GM18858 (cell line): ENCODE results near the gene DIDO1.

Source experiments
- ATAC-seq: cut with Tn5 transposase; IDR thresholded peaks from one replicate; pipeline ENCODE4 v1.9.1; 2021; ENCODE audit not compliant: unreplicated experiment

The DIDO1 gene

DNA sequence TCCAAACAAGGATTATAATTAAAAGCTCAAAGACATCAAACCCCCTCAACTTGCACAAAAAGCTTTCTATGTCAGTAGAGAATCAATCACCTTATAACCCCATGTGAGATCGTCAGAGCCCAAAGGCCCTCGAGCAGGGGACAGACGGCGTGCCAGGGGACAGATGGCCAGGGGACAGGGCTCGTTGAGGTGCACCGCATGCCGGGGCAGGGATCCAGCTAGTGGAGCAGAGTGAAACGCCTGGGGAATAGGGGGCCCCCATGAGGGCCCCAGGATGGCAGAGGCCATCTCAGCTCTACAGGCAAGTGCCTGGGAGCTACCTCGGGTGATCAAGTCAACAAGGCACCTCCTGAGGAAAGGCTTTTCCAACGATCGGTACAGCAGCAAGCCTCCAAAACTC is 28.6 kb downstream of the DIDO1 start:
- no peak for ATAC-seq

DNA sequence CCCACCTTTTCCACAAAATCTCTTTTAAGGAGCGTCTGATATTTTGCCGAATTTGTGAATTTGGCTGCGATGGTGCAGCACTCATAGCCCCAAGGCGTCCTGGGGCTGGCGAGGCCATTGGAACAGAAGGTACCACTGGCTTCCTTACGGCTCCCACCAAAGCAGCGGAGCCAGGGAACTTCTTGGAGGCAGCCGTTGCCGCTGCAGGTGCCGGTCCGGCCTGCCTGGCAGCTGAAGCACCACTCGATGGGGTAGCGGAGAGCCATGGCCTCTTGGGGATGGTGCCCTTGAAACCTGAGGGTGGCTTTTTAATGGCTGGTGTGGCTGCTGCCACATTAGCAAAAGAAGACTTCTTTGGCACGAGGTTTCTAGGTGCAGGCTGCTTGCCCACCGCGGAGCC is 29.8 kb downstream of the DIDO1 start:
- no peak for ATAC-seq

DNA sequence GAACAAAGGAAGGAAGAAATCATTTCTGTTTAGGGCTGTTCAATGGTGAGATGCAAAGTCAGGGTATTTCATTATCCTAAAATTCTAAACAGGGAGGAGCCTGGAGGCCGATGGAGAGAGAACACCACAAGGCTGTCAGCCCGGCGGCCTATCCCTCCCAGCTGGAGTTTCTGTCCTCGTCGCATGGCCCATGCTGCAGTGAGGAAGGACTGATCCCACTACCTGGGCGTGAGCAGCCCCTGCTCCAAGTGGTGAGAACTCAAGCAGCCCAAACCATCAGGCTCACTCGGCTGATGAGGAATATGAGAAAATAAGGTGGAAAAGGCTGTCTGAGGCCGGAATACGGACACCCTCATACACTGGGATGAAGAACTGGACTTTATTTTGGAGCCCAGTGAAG is 30.8 kb downstream of the DIDO1 start:
- ATAC-seq = no peak

DNA sequence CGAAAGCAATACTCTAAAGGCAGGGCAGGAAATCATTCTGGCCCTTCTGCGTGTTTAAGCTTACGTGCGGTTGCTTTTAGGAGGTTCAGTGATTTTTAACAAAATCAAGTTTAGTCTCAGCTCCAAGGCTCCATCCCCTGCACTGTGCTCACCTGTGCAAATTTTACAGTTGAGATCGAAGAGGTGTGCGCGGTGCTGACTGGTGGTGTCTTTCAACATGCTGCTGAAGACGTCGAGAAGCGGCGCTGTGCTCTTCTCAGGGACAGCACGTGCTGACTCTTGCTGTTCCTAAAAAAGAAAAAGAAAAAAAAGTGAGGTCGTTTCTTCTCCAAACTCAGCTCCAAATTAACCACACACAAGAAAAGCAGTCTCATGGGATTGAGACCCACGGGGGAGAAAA is 32.0 kb downstream of the DIDO1 start:
- ATAC-seq = no peak

DNA sequence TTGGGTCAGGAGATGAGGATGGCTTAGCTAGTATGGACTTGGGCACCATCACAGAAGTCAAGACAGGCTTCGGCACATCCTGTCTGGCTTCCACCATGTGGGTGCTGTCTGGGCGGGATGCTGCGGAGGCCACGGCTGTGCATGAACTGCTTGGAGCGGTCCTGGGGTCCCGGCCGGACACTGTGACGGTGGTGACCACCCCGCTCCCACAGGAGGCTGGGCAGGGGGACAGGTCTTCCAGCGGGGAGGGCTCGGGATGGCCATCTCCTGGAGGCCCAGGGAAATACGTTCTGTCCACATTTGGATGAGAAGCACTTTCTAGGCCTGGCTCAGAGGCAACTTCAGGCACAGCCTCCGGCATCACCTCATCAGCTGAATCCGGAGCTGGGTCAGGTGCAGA is 32.6 kb downstream of the DIDO1 start:
- ATAC-seq = no peak

DNA sequence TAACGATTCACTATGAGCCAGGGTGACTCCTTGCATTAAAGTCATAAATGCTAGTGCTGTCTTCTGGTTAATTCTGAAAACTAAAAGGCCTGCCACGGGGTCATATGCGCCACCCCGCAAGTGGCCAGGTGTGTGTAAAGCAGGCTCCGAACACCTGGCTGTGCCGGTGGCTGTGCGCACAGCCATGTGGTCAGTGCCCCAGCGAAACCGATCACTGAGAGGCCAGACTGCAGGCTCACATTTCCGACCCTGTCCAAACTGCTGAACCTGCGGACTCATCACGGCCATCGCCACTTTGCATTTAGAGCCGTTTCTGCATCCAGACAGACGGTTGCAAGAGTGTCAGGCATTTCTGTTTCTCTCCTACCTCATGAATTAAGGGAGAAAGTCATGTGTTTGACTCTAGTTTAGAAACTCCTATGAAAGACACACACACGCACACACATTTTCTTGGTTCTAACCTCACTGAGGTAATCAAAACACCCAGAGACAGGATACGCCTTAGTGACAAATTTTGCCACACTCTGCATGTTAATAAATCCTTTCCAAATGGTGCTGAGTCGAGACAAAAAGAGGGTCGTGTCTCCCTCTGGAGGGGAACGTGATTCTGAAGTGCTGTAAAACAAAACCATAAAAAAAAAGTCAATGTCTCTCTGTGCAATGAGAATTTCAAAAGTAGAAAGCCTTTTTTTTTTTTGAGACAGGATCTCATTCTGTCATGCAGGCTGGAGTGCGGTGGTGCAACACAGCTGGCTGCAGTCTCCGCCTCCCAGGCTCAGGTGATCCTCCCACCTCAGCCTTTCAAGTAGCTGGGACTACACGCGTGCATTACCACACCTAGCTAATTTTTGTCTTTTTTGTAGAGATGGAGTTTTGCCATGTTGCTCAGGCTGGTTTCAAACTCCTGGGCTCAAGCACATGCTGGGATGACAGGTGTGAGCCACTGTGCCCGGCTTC is 33.7 kb downstream of the DIDO1 start:
- ATAC-seq = no peak

DNA sequence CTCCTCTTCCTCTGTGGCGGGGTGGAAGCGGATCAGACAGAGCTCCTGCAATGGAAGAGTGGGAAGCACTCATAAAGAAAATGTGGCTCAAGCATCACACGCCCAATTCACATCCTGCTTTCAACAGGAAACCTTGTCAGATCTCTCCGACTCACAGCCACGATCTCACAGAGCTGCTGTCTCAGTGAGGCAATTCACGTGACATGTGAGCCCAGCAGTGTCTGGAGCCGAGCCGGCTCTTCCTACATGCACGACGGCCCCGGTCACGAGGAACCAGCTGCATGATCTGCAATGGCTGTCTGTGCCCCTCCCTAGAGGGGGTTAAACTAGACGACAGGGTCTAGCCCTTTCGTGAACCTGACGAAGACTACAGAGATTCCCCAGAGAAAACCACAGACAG is 35.2 kb downstream of the DIDO1 start:
- no peak for ATAC-seq

DNA sequence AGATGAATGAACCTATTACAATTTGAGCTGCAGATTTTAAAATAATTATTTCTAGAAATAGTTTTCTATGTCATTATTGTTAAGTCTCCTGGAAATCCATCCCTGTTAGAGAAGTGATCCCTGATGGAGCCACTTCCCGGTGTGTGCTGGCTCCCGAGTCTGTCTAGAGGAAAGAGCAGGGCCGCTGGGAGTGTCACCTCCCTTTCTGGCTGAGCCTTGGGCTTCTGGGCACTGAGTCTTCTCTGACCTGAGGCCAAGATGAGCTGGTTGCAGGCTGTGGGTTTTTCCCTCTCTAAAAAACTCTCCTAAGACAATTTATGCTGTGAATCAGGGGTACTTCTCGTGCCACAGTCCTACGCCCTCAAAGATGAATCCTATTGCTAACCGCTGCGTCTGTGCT is 35.9 kb downstream of the DIDO1 start:
- no peak for ATAC-seq

DNA sequence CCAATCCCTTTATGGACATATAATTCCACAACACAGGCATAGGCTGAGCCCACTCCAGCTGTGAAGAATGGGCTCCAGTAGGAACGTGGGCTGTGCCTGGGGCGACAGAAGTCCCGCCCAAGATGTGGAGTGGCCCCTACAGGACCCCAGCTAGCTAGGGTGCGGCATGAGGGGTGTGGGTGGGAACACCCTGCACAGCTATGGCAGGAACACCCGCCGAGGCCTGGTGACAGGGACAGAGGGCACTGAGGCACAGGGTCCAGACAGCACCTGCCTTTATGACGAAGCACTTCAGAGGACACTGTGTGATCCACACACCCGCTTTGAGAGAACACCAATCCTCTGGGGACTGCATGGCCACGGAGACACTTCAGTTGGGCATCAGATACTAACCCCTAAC is 36.4 kb downstream of the DIDO1 start:
- no peak for ATAC-seq

DNA sequence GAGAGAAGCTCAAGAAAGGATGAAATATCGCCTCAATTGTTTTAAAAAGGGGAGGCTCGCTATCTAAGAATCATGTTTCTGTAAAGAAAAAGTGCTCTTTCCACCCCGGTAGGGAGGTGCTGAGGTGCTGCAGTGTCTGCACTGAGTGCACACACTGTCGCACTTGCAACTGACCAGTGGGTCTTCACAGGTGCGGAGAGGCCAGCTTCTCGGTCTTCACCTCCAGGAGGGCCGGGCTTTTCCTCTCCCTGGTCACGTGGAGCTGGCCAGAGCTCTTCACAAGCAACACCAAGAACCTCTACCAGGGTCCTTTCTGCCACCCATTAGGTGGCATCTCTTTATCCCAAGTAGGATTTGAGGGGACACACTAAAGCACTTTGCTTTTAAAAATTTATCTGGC is 36.9 kb downstream of the DIDO1 start:
- ATAC-seq = no peak

DNA sequence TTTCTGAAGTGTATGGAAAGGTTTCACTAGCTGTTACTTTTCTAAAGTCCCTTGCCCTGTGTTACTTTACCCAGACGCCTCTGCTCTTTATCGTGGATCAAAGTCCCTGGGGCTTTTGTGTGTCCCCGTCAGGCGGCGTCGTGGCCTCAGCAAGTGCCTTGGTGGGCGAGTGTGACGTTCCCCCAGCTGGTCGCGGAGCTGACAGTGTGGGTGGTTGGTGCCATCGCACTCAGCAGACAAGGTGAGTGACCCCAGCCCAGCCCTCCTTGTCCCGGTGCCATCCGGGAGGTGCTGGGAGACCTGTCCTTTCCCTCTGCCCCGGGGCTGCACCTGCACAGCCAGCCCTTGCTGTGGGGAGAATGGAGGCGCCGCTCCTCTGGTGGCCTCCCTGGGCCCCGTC is 37.4 kb downstream of the DIDO1 start:
- no peak for ATAC-seq

DNA sequence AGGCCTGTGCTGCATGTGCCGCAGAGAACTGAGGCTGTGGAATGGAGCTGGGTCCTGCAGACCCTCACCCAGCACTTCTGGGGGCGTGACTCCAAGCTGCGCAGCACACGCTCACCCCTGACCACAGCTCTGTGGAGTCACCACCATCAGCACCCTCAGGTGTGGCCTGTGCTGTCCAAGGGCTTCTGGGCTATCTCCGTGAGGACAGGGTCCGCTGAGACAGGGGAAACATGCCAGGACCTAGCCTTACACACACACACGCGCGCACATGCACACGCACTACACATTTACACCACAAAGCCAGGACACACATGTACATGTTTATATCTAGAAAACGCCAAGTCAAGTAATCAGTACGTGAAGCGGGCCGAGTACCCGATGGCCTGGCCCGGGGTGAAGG is 37.9 kb downstream of the DIDO1 start:
- ATAC-seq = no peak

DNA sequence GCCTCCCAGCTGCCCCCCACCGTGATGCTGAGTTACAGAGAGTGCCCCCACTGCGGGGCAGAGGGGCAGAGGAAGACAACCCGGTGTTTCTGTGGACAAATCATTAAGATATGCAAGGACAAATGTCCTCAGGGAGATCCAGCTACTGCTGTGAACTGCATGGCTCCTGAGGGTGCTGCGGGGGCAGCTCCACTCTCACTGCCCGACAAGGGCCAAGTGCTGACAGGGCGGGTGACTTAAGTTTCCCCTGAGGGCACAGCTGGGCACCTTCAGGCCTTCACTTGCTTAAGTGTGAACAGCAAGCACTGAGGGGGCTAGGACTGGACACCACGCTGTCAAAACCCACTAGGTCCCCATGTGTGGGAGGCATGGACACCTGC is 38.5 kb downstream of the DIDO1 start:
- no peak for ATAC-seq

DNA sequence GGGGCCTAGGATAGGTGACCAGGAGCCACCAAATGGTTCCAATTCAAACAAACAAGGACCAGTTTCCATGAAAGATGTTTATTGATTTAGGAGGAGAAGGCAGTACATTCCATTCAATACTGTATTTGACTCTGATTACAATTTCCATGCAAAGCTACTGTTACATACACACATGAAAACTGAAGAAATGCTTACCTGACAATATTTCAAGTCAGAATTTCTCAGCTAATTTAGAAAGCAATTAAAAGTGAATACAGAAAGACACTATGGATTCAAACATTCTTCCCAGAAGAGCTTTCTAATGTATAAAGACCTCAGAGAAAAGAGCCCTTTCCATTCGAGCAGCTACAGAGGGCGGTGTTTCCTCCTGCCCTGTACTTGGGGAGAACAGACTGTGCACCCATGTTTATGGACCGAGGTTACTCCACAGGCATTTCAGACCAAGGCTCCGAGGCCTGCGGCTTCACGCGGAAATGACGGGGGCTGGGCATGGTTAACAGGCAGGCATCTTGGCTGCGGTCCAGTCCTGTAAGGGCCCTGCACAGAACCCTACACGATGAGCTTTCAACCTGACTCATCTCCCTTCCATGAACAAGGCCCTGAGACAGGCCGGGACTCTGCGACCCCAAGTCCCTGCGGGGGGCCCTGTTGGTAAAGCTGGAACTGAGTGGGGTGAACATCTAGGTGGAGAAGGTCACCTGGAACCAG is 39.0 kb downstream of the DIDO1 start:
- ATAC-seq = no peak

DNA sequence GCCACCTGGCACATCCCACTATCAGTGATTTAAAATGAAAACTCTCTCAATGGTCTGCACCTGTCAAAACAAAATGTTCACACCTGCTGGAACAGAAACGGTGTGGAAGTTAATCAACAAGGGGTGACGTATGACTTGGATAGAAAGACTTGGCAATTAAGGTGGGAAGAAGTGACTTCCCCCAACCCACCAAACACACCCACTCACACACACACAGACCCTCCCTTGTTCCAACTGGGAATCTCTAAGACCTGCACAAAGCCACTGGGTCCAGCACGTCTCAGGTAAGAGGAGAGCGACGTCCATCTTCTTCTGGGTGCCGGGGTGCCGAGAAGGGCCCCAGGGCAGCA is 39.6 kb downstream of the DIDO1 start:
- ATAC-seq = no peak

DNA sequence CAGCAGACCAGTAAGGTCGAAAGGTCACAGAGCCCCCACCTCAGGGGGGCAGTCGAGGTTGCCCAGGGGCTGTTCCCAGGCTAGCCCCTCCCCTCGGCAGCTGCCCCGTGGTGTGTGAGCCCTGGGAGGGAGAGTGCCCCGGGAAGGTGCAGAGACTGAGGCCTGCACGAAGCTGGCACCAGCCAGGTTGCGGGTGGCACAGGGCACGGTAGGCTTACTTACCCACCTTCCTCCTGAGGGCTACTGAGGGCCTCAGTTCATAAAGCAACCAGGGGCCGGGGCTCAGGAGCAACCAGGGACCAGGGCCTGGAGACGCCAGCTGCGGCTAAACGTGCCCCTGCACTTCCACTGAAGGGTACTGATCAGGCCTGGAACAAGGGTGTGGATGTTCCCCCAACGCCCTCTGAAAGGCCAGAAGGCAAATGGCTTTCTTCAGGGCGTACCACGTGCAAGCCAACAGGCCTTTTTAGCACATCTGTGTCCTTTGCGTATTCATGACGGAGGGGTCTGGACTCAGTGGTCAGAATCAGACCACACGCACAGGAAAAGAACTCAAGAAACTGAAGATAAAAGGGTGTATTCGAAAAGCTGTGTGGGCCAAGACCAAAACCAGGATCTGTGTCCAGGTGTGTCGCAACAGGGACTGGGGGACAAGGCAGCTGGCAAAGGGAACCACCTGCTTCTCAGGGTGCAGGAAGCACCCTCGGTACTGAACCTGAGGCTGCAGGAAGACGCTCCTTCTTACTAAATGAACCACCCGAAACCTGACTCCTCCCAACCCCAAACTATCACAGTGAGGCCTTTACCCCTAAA is 40.2 kb downstream of the DIDO1 start:
- no peak for ATAC-seq

DNA sequence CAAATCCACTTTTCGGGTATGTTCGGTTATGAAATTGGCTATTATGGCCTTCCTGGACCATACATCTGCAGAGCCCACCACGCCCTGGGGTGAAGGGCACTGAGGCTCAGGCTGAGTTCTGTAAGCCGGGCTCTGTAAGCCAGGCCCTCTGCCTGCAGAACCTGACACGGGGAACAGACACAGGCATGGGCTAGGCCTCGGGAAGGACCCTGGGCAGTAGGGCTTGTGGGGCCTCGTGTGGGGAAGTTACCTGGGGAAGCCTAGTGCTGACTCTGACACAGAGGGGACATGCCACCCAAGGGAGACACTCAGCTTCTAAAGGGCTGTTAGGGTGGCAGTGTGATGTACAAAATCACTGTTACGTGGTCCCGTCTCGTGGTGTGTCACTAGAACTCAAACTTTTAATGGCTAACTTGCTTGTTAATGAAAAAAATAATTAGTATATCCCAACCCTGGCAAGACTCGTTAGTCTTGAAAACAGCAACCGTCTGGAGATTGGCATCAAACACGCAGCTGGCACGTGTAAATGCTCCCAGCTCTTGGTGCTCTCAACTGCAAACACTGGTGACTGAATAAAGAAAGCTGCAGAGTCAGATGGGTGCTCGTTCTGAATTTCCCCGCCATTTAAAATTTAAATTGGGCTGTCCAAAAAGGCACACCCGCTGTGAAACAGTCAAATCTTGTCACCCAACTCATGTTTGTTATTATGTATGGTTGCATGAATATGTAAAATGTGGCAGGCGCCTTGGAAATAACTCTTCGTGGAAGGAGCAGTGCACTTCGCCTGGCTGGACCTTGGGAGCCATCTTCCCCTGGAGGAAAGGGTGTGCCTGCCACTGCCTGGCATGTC is 41.0 kb downstream of the DIDO1 start:
- ATAC-seq = no peak

DNA sequence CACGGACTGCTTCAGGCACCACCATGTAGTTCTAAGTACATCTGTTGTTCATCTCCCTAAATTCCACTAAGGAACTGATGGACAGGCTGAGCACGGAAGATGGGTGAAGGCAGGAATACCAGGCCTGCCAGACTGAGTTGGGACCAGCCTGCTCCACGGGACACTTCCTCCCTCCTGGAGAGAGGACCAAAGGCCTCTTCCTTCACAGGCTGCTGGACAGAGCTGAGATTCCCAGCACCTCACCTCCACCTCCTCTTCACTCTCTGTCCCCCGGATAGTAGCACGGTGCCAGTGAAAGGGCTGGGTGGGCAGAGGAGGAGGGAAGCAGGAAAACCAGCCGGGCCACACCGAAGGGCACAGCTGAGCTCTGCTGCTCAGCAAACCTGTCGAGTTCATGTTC is 41.7 kb downstream of the DIDO1 start:
- no peak for ATAC-seq

DNA sequence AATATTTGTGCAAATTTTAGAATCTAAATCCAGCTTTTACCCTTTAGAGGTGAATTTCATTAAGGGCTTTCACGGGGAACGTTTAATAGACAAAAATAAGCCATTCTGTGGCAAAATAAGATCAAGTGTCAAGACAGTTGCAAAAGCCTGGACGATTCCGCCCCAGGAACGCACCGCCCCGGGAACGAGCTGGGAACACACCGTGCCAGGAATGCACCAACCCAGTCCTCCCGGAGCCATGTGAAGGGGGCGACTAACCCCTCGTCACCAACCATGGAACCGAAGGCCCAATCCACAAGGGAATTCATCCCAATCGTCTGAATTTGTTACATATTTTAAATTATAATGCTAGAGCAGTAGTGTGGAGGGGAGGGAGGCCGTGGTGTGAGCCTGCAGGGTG is 43.9 kb downstream of the DIDO1 start:
- ATAC-seq = no peak

DNA sequence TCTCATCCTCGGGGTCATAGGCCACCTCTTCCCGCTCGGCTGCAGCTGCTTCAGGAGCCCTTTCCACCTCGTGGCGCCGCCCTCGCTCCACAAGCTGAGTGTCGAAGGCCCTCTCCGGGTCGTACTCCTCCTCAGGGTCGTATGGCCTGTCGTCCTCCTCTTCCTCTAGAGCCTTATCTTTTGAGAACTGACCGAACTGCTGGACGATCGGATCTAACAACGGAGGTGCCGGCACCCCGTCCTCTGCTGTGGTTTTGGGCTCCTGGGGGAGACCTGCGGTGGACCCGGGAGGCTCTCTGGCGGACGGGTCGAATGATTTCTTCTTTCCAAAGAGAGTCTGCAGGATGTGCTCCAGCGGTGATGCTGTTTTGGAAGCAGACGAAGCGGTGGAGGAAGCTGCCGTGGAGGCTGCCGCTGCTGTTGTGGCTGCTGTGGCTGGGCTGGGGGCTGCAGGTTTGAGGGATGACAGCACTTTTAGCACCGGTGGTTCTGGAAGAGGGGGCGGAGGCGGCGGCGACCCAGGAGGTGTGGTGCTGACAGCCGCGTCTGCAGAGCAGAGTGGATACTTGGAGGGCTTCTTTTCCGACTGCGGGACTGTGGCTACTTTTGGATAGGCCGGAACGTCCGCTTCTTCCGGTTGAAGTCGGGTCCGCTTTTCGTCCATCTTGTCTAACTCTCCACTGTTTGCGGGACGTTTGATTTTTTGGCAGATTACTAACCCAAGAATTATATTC is 44.5 kb downstream of the DIDO1 start:
- no peak for ATAC-seq
